ENCODE data around the gene HEBP1.

GRCh38 chr12:12982331-12982730 lies 17.7 kb downstream of the HEBP1 start:
- TF ChIP-seq POLR2A (IDR thresholded peaks at IDR 0.05; ENCODE audit: low read length) (no peak), GATA1 (IDR thresholded peaks at IDR 0.05; ENCODE audit: low read depth, low read length) (no peak)

Measured in erythroblast (primary cell).